ENCODE results near the gene FGFRL1. TPM values are rescaled to one million over a fixed set of nuclear protein-coding genes. Genes with fewer than 3 reads are reported as not detected.
"Not testable (repeated sequence)": the region's sequence is repeated elsewhere in the genome, so short reads cannot be mapped to it uniquely, and the experiment has no call there.

Gene FGFRL1
- polyA plus RNA-seq, 1 experiment, result 21.2 TPM

- ChIA-PET CTCF (interaction anchor here (1.0 kb wide), 1 partner anchor 11 kb away, joined by 3 read pairs; no protein-coding TSS in a partner anchor), POLR2A (no interaction called here)
- H3K4me3 ChIP-seq (ENCODE audit: low read depth, low read length), result peak overlapping the region; percentile 23
Observed at GRCh38 chr4:997375-998071, 13.9 kb upstream of the FGFRL1 start.

GRCh38 chr4:998096-998691 lies 13.2 kb upstream of the FGFRL1 start:
- DNase-seq (ENCODE audit: low read depth), result no peak
- H3K27me3 ChIP-seq (ENCODE audit: control insufficient read depth, insufficient read depth, low read length), result peaks cover 31% of the 10 kb centered on the region
- ChIA-PET POLR2A (no interaction called here), CTCF (interaction anchor here (1.4 kb wide), 1 partner anchor 12 kb away, joined by 6 read pairs; the partner anchor contains the start of gene IDUA)
- H3K36me3 ChIP-seq (ENCODE audit: control insufficient read depth, insufficient read depth, low read length), result no peaks in the 10 kb centered on the region
- no peak overlapping the region for H3K4me3 ChIP-seq (ENCODE audit: low read depth, low read length)
- TF ChIP-seq, protein P1, sequence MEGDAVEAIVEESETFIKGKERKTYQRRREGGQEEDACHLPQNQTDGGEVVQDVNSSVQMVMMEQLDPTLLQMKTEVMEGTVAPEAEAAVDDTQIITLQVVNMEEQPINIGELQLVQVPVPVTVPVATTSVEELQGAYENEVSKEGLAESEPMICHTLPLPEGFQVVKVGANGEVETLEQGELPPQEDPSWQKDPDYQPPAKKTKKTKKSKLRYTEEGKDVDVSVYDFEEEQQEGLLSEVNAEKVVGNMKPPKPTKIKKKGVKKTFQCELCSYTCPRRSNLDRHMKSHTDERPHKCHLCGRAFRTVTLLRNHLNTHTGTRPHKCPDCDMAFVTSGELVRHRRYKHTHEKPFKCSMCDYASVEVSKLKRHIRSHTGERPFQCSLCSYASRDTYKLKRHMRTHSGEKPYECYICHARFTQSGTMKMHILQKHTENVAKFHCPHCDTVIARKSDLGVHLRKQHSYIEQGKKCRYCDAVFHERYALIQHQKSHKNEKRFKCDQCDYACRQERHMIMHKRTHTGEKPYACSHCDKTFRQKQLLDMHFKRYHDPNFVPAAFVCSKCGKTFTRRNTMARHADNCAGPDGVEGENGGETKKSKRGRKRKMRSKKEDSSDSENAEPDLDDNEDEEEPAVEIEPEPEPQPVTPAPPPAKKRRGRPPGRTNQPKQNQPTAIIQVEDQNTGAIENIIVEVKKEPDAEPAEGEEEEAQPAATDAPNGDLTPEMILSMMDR (IDR thresholded peaks at IDR 0.05; ENCODE audit: insufficient read depth, low read depth, low read length), result no peak

More at GRCh38 chr4:997375-998071, 13.9 kb upstream of the FGFRL1 start:
- Histone ChIP-seq H3K27me3 (ENCODE audit: control insufficient read depth, insufficient read depth, low read length) (peaks cover 29% of the 10 kb centered on the region), H3K36me3 (ENCODE audit: control insufficient read depth, insufficient read depth, low read length) (no peaks in the 10 kb centered on the region)
- TF ChIP-seq, protein P1 (IDR thresholded peaks at IDR 0.05; ENCODE audit: insufficient read depth, low read depth, low read length), result no peak
- no peak for DNase-seq (ENCODE audit: low read depth)

- H3K4me3 ChIP-seq (ENCODE audit: low read depth, low read length); H3K36me3 ChIP-seq (ENCODE audit: control insufficient read depth, insufficient read depth, low read length); DNase-seq (ENCODE audit: low read depth); POLR2A ChIA-PET: not testable (repeated sequence)
- CTCF ChIA-PET, result interaction anchor here (1.4 kb wide), 1 partner anchor 13 kb away, joined by 6 read pairs; the partner anchor contains the start of gene IDUA
- H3K27me3 ChIP-seq (ENCODE audit: control insufficient read depth, insufficient read depth, low read length), result peaks cover 34% of the 10 kb centered on the region
Observed at GRCh38 chr4:999240-999863, 12.1 kb upstream of the FGFRL1 start.

DNA sequence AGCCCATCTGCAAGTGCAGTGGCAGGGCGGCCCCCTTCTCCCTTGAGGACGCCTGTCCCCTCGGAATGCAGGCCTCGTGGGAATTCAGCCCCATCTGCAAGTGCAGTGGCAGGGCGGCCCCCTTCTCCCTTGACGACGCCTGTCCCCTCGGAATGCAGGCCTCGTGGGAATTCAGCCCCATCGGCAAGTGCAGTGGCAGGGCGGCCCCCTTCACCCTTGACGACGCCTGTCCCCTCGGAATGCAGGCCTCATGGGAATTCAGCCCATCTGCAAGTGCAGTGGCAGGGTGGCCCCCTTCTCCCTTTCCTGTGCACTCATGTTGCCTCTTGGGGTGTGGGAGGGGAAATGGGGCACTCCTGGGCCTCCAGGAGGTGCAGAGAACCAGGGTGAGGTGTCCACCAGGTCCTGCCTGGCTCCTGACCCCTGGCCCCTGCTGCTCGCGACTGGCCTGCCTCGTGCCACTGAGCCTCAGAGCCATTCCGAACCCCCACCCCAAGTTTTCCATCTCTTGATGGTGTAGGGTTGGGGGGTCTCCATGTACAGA lies 11.5 kb upstream of the FGFRL1 start:
- H3K27me3 ChIP-seq (ENCODE audit: control insufficient read depth, insufficient read depth, low read length), result peaks cover 34% of the 10 kb centered on the region
- no peak overlapping the region for H3K4me3 ChIP-seq (ENCODE audit: low read depth, low read length)
- no peaks in the 10 kb centered on the region for H3K36me3 ChIP-seq (ENCODE audit: control insufficient read depth, insufficient read depth, low read length)
- TF ChIP-seq, protein P1 (IDR thresholded peaks at IDR 0.05; ENCODE audit: insufficient read depth, low read depth, low read length), result no peak
- DNase-seq (ENCODE audit: low read depth), result no peak
- POLR2A ChIA-PET, result no interaction called here
- CTCF ChIA-PET, result no interaction called here

DNA sequence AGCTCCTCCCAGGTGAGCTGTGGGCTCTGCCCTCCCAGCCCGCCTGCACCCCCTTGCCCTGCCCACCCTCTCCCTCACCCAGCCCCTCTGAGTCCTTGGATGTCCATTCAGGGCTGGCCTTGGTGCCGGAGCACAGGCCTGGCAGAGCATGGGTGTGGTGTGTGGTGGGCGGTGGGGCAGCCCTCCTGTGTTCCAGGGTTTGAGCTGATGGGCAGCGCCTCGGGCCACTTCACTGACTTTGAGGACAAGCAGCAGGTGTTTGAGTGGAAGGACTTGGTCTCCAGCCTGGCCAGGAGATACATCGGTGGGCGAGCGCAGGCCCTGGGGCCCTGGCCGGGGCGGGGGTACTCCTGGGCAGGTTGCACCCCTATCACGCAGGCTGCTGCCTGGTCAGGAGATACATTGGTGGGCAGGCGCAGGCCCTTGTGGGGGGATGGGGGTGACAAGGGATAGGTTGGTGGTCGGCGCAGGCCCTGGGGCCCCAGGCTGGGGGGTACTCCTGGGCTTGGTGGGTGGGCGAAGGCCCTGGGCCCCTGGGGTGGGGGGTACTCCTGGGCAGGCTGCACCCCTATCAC lies 10.7 kb upstream of the FGFRL1 start:
- ChIA-PET CTCF (no interaction called here), POLR2A (no interaction called here)

More for the DNA sequence above, 10.7 kb upstream of the FGFRL1 start:
- no peak for DNase-seq (ENCODE audit: low read depth)
- Histone ChIP-seq H3K27me3 (ENCODE audit: control insufficient read depth, insufficient read depth, low read length) (peaks cover 37% of the 10 kb centered on the region), H3K4me3 (ENCODE audit: low read depth, low read length) (no peak overlapping the region), H3K36me3 (ENCODE audit: control insufficient read depth, insufficient read depth, low read length) (no peaks in the 10 kb centered on the region)
- TF ChIP-seq, protein P1 (IDR thresholded peaks at IDR 0.05; ENCODE audit: insufficient read depth, low read depth, low read length), result no peak
